Retinal pigment epithelial cell (primary cell): ENCODE measurements around the gene OSTF1.

Experiments used
- DNase-seq: peaks from one replicate; pipeline ENCODE4 v3.0.0-alpha.2; 2010; ENCODE audit warnings: low read depth
- H3K4me3 ChIP-seq: 2 replicates; pipeline ENCODE4 v1.5.1; 2011; ENCODE audit warnings: mild to moderate bottlenecking, low read length, control low read depth, moderate library complexity
- CTCF ChIP-seq: conservative IDR thresholded peaks from 2 replicates; pipeline ENCODE4 v1.5.1; 2011; ENCODE audit warnings: low read depth, low read length, control low read depth, inconsistent platforms

Gene OSTF1

GRCh38 chr9:75105019-75105540 lies 16.8 kb downstream of the OSTF1 start:
- DNase-seq: no peak
- no peak for TF ChIP-seq CTCF

DNA sequence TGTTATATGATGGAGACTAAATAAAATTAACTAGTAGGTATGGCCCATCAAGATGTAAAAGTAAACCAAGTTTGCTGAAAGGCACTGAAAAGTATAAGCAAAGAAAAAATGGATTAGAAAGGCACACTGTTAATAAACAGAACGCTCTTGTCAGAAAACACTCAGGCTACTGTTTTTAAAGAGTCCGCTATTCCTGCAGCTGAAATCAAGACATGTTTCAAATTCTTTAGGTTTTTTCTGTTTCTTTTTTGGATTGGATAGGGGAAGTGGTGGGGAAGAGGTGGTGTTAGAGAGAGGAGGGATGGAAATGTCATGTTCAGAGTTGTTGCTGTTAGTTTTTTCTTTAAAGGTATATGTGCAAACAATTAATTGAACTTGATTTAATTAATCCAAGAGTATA lies 17.5 kb downstream of the OSTF1 start:
- TF ChIP-seq CTCF: no peak
- no peak overlapping the region for H3K4me3 ChIP-seq
- no peak for DNase-seq

More at GRCh38 chr9:75105019-75105540, 16.8 kb downstream of the OSTF1 start:
- no peak overlapping the region for H3K4me3 ChIP-seq

GRCh38 chr9:75106857-75107256 lies 18.5 kb downstream of the OSTF1 start:
- H3K4me3 ChIP-seq: no peak overlapping the region
- no peak for DNase-seq
- TF ChIP-seq CTCF: no peak

GRCh38 chr9:75108571-75108970 lies 20.3 kb downstream of the OSTF1 start:
- DNase-seq: no peak
- H3K4me3 ChIP-seq: no peak overlapping the region
- TF ChIP-seq CTCF: no peak

DNA sequence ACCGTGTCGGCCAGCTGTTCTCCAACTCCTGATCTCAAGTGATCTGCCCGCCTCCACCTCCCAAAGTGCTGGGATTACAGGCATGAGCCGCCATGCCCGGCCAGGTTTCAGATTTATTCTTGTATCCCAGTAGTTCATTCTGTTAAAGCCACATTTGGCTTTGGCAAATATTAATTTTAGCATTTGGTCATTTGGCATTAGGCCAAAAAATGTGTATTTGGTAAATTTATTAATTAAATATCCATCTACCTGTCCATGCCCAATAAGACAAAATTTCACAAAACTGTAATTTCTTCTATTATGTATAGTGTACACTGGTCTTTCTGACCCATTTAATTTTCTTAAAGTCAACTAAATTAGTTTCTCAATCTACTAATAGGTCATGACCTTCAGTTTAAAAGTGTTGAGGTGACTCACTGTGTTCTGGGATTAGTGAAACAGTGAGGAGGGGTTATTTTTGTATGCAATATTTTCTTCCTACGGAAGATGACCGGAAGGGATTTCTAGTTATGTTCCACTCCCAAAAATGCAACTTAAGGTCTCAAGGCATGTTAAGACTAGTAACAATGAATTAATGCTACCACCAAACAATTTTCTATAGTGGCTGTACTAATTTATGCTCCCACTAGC lies 21.0 kb downstream of the OSTF1 start:
- no peak overlapping the region for H3K4me3 ChIP-seq
- no peak for TF ChIP-seq CTCF
- DNase-seq: no peak

- no peak for DNase-seq
- no peak for TF ChIP-seq CTCF
- H3K4me3 ChIP-seq: no peak overlapping the region
Observed at GRCh38 chr9:75111019-75111622, 22.8 kb downstream of the OSTF1 start.

GRCh38 chr9:75112789-75113188 lies 24.5 kb downstream of the OSTF1 start:
- TF ChIP-seq CTCF: no peak
- no peak for DNase-seq
- H3K4me3 ChIP-seq: no peak overlapping the region
